ENCODE results near the gene LPIN1.
"Not testable (repeated sequence)": the region's sequence is repeated elsewhere in the genome, so short reads cannot be mapped to it uniquely, and the experiment has no call there.

LPIN1 gene

GRCh38 chr2:11745613-11746375 lies 638 bp upstream of the LPIN1 start:
- no peak for DNase-seq

GRCh38 chr2:11746807-11747459 lies 501 bp downstream of the LPIN1 start:
- DNase-seq, result peak; percentile 57

GRCh38 chr2:11748018-11748860 lies 1.8 kb downstream of the LPIN1 start:
- no peak for DNase-seq

GRCh38 chr2:11748861-11749645 lies 2.6 kb downstream of the LPIN1 start:
- DNase-seq, result no peak

GRCh38 chr2:11749646-11750349 lies 3.4 kb downstream of the LPIN1 start:
- DNase-seq, result no peak

GRCh38 chr2:11750422-11750821 lies 4.0 kb downstream of the LPIN1 start:
- no peak for DNase-seq

GRCh38 chr2:11750917-11751316 lies 4.5 kb downstream of the LPIN1 start:
- DNase-seq, result no peak

- peak; percentile 54 for DNase-seq
Observed at GRCh38 chr2:11752906-11753305, 6.5 kb downstream of the LPIN1 start.

GRCh38 chr2:11753452-11753885 lies 7.0 kb downstream of the LPIN1 start:
- peak; percentile 92 for DNase-seq

- DNase-seq, result peak; percentile 75
Observed at GRCh38 chr2:11753886-11754699, 7.7 kb downstream of the LPIN1 start.

GRCh38 chr2:11754700-11755015 lies 8.2 kb downstream of the LPIN1 start:
- DNase-seq, result no peak

- peak; percentile 38 for DNase-seq
Observed at GRCh38 chr2:11757101-11757500, 10.7 kb downstream of the LPIN1 start.

GRCh38 chr2:11758187-11758586 lies 11.8 kb downstream of the LPIN1 start:
- no peak for DNase-seq

GRCh38 chr2:11758647-11759046 lies 12.2 kb downstream of the LPIN1 start:
- DNase-seq, result no peak

- not testable (repeated sequence) for DNase-seq
Observed at GRCh38 chr2:11759182-11759975, 12.9 kb downstream of the LPIN1 start.

- no peak for DNase-seq
Observed at GRCh38 chr2:11761259-11761658, 14.8 kb downstream of the LPIN1 start.

GRCh38 chr2:11762031-11762430 lies 15.6 kb downstream of the LPIN1 start:
- no peak for DNase-seq

- no peak for DNase-seq
Observed at GRCh38 chr2:11762799-11763461, 16.5 kb downstream of the LPIN1 start.

- DNase-seq, result no peak
Observed at GRCh38 chr2:11764359-11764758, 17.9 kb downstream of the LPIN1 start.

- no peak for DNase-seq
Observed at GRCh38 chr2:11764920-11765319, 18.5 kb downstream of the LPIN1 start.
